Activated effector memory CD4-positive, alpha-beta T cell treated with Interleukin-2 at 50 U/mL for 16 hours (primary cell): Measurements from ENCODE around the gene BACE2.

Experiments
- DNase-seq: peaks from one replicate; pipeline ENCODE4 v3.0.0-alpha.2; 2020

The BACE2 gene

GRCh38 chr21:41167348-41168342 is at the start of gene BACE2:
Gene BACE2 (plus strand): TSS chr21:41168160. CDS start chr21:41168264, 104 bp downstream.
- peak; percentile 7 for DNase-seq

- DNase-seq = no peak
Measured at GRCh38 chr21:41119901-41120300, 48.1 kb upstream of the BACE2 start.

GRCh38 chr21:41120997-41121396 is 47.0 kb upstream of the BACE2 start:
- DNase-seq = no peak

GRCh38 chr21:41121785-41122415 is 46.1 kb upstream of the BACE2 start:
- no peak for DNase-seq

- no peak for DNase-seq
Measured at GRCh38 chr21:41124641-41125201, 43.2 kb upstream of the BACE2 start.

GRCh38 chr21:41128981-41129380 is 39.0 kb upstream of the BACE2 start:
- DNase-seq = no peak

- DNase-seq = no peak
Measured at GRCh38 chr21:41130883-41131282, 37.1 kb upstream of the BACE2 start.

- DNase-seq = no peak
Measured at GRCh38 chr21:41133874-41134522, 34.0 kb upstream of the BACE2 start.

- DNase-seq = no peak
Measured at GRCh38 chr21:41135746-41136145, 32.2 kb upstream of the BACE2 start.

- no peak for DNase-seq
Measured at GRCh38 chr21:41136286-41136685, 31.7 kb upstream of the BACE2 start.

- no peak for DNase-seq
Measured at GRCh38 chr21:41137401-41137800, 30.6 kb upstream of the BACE2 start.

GRCh38 chr21:41137889-41138288 is 30.1 kb upstream of the BACE2 start:
- no peak for DNase-seq

- no peak for DNase-seq
Measured at GRCh38 chr21:41138711-41139110, 29.2 kb upstream of the BACE2 start.

- no peak for DNase-seq
Measured at GRCh38 chr21:41139275-41139674, 28.7 kb upstream of the BACE2 start.

- DNase-seq = no peak
Measured at GRCh38 chr21:41139951-41140350, 28.0 kb upstream of the BACE2 start.

- DNase-seq = no peak
Measured at GRCh38 chr21:41141031-41141457, 26.9 kb upstream of the BACE2 start.

- DNase-seq = no peak
Measured at GRCh38 chr21:41142051-41142795, 25.7 kb upstream of the BACE2 start.

- DNase-seq = no peak
Measured at GRCh38 chr21:41143596-41144325, 24.2 kb upstream of the BACE2 start.

GRCh38 chr21:41147096-41147978 is 20.6 kb upstream of the BACE2 start:
- no peak for DNase-seq

- no peak for DNase-seq
Measured at GRCh38 chr21:41147979-41148355, 20.0 kb upstream of the BACE2 start.

- DNase-seq = no peak
Measured at GRCh38 chr21:41148798-41149197, 19.2 kb upstream of the BACE2 start.
